ENCODE data around the gene SBF2.
"Not testable (repeated sequence)": the region's sequence is repeated elsewhere in the genome, so short reads cannot be mapped to it uniquely, and the experiment has no call there.

SBF2 gene

GRCh38 chr11:9759519-9760192 is 534.4 kb downstream of the SBF2 start:
- peak; percentile 96 for DNase-seq

GRCh38 chr11:9758637-9759518 is 535.1 kb downstream of the SBF2 start:
- DNase-seq: peak; percentile 39

DNA sequence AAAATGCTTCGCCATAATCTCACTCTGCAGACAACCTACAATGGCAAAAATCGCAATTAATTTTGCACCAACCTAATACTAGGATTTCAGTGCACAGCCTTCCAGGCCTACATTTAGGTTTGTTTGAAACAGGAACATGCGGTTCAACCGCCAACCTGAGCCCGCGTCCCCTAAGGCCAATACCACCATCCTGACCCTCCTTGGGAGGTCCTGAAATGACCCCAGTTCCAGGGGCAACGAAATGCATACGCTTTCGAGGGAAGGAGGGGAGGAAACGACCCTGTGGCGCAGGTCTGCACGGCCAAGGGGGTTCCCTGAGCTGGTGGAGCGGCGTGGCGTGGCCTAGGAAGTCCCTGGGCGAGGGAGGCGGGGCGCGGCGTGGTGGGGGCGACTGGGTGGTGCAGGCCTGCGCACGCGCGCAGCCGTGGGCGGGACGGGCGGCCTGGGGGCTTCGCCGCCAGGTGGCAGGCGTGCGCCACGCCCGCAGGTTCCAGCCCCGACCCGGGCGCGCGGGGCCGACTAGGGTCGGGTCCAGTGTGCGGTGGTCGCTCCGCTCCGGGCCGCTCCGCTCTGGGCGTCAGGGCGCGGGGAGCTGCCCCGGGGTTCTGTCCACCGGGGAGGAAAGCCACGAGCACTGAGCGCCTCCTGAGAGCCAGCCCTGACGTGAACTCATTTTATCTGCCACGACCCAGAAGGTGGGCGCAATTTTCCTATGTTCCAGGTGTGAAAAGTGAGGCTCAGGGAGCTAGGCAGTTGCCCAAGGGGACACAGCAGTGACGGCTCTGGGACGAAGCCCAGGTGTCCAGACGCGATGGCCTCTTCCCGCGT is 536.0 kb downstream of the SBF2 start:
- peak; percentile 85 for DNase-seq

- DNase-seq: no peak
Observed at GRCh38 chr11:9756878-9757277, 537.1 kb downstream of the SBF2 start.

DNA sequence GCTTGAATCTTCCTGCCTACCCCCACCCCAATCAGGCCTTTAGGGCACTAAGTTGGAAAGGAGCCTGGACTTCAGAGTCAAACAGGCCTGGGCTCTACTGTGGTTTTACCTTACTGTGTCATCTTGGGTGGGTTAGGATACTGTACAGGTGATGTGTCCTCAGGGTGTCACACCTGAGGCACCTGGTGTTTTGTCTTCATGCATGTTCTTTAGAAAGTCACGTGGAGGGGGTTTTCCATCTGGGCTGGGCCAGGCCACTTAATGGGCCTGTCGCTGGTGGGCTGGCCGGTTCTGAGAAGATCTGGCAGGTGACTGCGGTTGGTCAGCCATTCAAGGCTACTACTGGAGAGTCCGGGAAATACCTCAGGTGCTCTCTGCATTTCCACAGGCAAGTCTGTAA is 537.6 kb downstream of the SBF2 start:
- DNase-seq: no peak

- DNase-seq: no peak
Observed at GRCh38 chr11:9755561-9756185, 538.3 kb downstream of the SBF2 start.

DNA sequence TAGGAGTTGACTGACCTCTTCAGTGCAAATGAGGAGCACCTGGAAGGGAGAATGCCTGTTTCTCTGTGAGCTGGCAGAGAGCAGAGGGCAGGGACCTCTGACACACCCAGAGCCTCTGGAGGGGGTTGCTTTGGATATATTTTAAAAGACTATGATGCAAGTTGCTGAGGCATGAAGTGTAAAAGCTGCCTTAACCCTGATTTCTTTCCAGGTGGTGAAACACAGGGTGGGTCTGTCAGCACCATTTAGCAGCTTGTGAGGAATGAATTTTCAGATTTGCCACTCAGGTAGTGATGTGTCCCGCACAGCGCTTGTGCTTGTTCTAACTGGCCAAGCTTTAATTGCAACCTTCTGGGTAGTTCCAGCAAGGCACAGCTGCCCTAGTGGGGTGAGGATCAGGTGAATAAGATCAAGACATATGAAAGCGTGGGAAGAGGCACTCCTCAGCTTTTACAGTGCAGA is 540.0 kb downstream of the SBF2 start:
- peak; percentile 14 for DNase-seq

DNA sequence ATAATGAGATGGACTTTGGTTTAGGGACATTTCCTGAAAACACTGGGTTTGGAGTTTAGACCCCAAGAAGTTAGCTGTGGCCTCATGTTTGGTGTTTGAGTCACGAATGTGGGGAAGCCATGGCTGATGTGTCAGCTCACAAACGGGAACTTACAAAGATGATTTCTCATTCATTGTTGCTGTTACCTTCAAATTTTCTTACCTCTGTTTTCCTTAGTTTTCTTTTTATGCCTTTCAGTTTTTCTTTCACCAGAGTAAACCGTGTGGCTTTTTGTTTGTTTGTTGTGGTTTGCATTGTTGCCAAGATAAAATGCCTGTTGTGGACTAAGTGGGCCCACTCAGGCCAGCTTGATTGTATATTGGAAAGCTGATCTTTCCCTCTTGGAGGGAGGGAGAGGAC is 541.0 kb downstream of the SBF2 start:
- peak; percentile 85 for DNase-seq

GRCh38 chr11:9752091-9752490 is 541.9 kb downstream of the SBF2 start:
- DNase-seq: peak; percentile 35

GRCh38 chr11:9750551-9750950 is 543.5 kb downstream of the SBF2 start:
- DNase-seq: no peak

DNA sequence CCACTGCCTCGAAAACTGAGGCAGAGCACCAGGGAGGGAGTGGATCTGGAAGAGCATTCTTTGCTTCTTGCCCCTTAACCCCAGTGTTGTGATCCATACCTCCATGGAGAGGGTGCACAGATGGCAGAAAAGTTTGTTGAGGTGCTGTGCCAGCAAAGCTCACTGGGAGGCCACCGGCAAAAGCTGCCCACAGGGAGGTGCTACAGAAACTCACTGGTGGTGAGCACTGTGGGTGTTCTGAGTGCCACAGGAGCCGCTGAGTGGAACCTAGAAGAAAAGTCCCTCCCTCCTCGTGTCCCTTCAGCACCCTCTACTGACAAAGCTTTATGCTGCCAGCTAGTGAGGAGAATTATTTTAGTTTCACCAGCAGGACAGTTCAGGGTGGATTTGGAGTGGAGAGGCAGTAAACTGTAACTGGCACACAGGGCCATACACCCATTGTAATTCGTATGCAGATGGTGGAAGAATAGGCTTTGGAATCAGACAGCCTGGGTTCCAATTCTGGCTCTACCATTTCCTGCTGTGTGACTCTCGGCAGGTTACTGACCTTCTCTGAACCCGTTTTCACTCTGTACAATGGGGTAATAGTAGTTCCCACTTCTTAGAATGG is 545.6 kb downstream of the SBF2 start:
- DNase-seq: peak; percentile 86

DNA sequence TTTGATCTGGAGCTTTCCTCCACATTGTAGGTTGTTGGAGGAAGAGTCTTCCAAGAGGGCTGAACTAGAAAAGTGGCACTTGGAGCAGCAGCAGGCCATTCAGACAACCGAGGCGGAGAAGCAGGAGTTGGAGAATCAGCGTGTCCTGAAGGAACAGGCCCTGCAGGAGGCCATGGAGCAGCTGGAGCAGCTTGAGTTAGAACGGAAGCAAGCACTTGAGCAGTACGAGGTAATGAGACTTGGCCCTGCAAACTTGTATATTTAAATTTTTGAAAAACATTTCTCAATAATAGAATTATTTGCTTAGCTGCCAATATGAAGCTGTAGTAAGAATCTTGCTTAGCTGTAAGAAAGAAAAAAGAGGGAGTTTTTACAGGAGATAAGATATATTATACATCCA is 546.2 kb downstream of the SBF2 start:
- DNase-seq: no peak

DNA sequence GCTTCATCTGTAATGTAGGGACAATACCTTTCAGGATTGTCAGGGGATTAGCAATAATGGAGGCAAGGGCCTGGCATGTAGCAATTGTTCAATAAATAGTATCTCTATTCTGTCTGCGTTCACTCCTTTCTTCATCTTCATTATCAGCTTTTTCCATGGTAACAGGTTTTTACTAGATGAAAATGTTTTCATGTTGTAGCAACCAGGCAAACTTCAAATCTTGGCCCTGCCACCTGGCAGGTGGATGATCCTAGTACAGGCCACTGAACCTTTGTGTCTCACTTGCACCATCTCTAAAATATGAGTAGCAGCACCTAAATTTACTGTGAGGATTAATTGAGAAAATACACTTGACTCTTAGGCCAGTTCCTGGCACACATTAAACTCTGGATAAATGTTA is 546.8 kb downstream of the SBF2 start:
- DNase-seq: no peak

DNA sequence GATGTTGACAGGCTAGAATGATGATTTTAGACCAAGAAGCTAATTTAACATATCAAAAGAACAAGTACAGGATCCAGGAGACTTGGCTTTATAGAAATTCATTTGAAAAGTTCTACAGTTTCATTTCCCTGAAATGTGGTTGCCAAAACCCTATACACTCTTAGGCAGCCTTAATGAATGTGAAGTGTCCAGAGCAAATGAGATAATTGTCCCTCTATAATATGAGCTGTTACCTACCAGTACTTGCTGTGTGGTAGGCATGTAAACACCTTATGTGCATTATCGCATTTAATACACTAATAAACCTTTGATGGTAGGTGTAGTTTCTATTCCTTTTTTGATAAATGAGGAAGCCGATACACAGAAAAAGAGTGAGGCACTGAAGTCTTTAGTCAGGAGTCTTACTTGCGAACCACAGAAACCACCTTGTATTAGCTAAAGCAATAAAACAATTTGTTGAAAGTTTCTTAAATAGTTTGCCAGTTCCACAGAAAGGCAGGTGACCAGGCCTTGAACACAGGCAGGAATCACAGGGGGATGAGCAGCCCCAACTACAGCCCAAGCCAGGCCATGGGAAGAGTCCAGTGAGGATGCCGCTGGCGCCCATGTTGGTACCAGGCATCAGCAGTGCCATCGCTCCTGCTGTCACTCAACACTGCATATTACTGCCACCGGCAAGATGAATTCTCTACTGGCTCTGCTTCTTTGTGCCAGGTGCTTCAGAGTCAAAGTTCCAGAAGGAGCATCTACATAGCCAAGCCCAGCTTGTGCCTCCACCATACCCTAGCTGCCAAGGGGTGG is 548.4 kb downstream of the SBF2 start:
- DNase-seq: peak; percentile 76

DNA sequence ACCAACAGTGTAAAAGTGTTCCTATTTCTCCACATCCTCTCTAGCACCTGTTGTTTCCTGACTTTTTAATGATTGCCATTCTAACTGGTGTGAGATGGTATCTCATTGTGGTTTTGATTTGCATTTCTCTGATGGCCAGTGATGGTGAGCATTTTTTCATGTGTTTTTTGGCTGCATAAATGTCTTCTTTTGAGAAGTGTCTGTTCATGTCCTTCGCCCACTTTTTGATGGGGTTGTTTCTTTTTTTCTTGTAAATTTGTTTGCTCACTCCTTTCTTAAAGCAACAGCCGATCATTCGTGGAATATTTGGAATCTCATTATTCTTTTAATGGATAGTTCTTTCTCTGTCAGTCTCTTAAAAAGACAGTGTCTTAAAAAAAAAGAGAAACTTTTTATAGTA is 550.5 kb downstream of the SBF2 start:
- not testable (repeated sequence) for DNase-seq

- no peak for DNase-seq
Observed at GRCh38 chr11:9741260-9741659, 552.8 kb downstream of the SBF2 start.

- DNase-seq: no peak
Observed at GRCh38 chr11:9740202-9740883, 553.7 kb downstream of the SBF2 start.

DNA sequence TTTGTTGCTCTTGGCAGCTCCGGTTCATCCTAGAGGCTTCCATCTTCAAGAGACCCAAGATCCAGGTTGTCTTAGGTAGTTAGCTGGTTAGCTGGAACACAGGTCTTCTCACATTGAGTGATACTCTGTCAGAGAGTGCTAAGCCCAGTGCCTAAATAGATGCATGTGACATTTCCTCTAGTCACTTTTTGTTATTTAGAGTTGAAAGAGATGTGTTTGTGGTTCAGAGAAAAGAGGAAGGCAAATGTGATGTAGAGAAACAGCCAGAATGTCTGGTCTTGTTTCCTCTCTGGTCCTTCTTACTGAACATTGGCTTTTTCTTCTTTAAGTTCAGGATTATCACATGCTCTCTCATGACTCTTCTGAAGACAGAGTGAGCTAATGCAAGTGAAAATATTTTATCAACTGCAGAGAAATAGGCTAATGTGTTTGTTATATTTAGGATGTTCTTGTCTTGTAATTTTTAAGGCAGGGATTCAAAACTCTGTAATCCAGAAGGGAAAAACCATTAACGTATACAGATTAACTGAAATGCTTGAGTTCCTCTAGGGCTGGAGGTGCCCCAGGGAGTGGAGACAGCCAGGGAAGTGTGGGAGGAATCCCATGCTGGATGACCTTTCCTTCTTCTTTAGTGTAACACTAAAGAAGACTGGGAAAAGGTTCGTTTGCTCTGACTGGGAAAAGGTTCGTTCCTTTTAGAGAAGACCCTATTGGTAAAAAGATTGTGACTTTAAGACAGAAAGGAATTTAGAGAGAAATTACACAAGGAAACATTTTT is 554.7 kb downstream of the SBF2 start:
- peak; percentile 76 for DNase-seq

DNA sequence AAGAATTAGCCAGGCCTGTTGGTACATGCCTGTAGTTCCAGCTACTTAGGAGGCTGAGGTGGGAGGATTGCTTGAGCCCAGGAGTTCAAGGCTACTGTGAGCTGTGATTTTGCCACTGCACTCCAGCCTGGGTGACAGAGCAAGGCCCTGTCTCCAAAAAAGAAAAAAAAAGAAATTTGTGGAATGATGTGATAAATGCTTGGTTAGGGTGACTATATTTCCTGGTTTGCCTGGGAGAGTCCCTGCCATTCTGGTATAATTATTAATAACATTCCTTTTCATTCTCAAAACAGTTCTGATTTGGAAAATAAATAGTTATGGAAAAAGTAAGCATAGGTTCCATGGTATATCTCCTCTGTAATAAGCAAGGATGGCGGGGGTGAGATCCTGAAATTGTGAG is 555.3 kb downstream of the SBF2 start:
- no peak for DNase-seq

- DNase-seq: no peak
Observed at GRCh38 chr11:9738116-9738515, 555.9 kb downstream of the SBF2 start.

All from MV-4-11 (cell line).